Measurements from ENCODE around the gene SPOCK1. TPM values are rescaled to one million over a fixed set of nuclear protein-coding genes. Genes with fewer than 3 reads are reported as not detected.
"Not testable (repeated sequence)": the region's sequence is repeated elsewhere in the genome, so short reads cannot be mapped to it uniquely, and the experiment has no call there.

The SPOCK1 gene
- polyA plus RNA-seq, 1 experiment: 304 TPM

DNA sequence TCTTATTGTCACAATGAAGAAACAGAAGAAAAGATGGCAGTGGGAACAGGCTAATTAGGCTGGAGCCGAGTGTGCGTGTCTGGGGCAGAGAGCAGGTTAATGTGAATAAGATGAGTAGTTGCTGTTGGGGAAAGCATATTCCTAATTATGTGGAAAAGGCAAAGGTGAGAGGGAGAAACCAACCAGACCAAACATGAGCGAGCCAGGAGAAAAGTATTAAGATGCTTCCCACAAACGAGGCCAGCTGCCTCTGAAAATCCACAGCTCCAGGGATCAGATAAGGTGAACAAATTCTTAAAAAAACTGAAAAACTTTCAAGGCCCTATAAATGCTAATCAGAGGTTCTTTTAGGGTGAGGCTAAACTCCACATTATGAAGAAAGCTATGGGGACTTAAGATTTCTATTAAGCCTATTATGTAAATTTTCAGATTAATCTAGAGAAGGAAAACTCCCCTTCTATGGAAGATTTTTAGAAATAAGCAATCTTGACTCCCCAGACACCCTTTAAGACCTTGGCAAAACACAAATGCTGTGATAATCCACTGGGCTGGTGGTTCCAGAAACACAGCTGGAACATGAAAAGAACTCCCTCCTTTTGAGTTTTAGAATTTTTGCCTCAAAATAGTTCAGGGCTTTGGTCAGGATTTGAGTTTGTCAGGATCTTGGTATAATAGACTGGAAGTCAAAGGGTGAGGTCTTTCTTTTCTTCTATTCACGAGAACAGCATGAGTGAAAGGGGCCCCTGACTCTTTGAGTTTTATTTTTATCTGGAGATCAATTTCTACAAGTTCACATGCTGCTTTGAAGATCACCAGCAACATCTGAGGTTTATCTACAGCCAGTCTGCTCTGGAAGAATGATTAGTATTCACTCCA is 238.1 kb downstream of the SPOCK1 start:
- H3K27me3 ChIP-seq (ENCODE audit: control insufficient read depth, insufficient read depth, low read length): peaks cover 2% of the 10 kb centered on the region; the same call in 1 of the 2 replicates
- POLR2A ChIA-PET: no interaction called here

DNA sequence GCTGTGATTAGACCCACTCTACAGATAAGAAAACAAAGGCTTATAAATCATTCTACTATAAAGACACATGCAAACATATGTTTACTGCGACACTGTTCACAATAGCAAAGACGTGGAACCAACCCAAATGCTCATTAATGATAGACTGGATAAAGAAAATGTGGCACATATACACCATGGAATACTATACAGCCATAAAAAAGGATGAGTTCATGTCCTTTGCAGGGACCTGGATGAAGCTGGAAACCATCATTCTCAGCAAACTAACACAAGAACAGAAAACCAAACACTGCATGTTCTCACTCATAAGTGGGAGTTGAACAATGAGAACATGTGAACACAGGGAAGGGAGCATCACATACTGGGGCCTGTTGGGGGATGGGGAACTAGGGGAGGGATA is 240.0 kb downstream of the SPOCK1 start:
- H3K4me3 ChIP-seq (ENCODE audit: low read depth, low read length); DNase-seq (ENCODE audit: low read depth); POLR2A ChIA-PET; CTCF ChIA-PET; H3K27me3 ChIP-seq (ENCODE audit: control insufficient read depth, insufficient read depth, low read length); H3K36me3 ChIP-seq (ENCODE audit: control insufficient read depth, insufficient read depth, low read length): not testable (repeated sequence)

More for the DNA sequence above, 238.1 kb downstream of the SPOCK1 start:
- no peak for DNase-seq (ENCODE audit: low read depth)
- CTCF ChIA-PET: no interaction called here
- no peaks in the 10 kb centered on the region for H3K36me3 ChIP-seq (ENCODE audit: control insufficient read depth, insufficient read depth, low read length)
- no peak overlapping the region for H3K4me3 ChIP-seq (ENCODE audit: low read depth, low read length)
- TF ChIP-seq, protein P1, sequence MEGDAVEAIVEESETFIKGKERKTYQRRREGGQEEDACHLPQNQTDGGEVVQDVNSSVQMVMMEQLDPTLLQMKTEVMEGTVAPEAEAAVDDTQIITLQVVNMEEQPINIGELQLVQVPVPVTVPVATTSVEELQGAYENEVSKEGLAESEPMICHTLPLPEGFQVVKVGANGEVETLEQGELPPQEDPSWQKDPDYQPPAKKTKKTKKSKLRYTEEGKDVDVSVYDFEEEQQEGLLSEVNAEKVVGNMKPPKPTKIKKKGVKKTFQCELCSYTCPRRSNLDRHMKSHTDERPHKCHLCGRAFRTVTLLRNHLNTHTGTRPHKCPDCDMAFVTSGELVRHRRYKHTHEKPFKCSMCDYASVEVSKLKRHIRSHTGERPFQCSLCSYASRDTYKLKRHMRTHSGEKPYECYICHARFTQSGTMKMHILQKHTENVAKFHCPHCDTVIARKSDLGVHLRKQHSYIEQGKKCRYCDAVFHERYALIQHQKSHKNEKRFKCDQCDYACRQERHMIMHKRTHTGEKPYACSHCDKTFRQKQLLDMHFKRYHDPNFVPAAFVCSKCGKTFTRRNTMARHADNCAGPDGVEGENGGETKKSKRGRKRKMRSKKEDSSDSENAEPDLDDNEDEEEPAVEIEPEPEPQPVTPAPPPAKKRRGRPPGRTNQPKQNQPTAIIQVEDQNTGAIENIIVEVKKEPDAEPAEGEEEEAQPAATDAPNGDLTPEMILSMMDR (IDR thresholded peaks at IDR 0.05; ENCODE audit: insufficient read depth, low read depth, low read length): no peak

DNA sequence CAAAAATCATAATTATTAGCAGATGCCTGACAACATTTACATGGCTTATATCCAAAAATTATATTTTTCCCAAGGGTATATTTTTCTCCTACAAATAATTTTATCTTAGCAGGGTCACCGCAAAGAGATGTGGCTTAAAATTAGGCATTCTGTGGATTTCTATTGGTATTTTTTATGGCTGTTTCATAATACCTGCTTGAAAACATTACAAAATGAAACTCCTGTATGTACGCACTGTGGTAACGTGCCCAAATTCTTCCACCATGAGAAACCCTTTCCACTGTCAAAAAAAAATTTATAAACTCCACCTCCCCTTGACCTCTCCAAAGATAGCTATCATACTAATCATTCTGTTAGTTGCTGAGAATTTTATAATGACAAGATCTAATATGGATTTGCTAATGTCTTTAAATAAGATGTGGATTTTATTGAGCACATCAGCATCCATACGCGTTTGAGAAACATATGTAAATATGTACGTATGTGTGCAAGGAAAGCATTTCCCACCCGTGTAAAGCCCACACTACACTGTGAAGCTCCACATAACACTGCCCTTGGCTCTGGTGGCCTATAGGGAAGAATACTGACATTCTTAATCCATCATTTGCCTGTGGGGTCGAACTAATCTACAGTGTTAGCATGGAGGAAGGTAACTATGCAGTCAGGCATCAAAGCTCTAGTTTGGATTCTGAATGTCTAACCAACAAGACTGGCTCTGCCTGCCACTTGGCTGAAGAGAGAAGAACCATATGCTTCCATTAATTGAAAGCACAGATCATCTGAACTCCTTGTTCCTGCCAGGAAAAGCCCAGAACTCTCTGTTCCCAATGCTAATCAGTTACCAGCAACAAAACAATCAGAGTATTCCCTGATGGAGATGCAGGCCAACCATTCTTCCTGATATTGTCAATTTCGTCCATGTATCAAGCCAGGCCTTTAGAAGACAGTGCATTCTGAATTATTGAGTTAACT is 244.7 kb downstream of the SPOCK1 start:
- peak; percentile 83 for DNase-seq (ENCODE audit: low read depth)
- ChIA-PET POLR2A (interaction anchor here (0.7 kb wide), 1 partner anchor 12 kb away, joined by 3 read pairs; no protein-coding TSS in a partner anchor), CTCF (interaction anchor here (1.0 kb wide), 1 partner anchor 444 kb away, joined by 3 read pairs; no protein-coding TSS in a partner anchor)
- TF ChIP-seq, protein P1 (IDR thresholded peaks at IDR 0.05; ENCODE audit: insufficient read depth, low read depth, low read length): no peak
- Histone ChIP-seq H3K4me3 (ENCODE audit: low read depth, low read length) (no peak overlapping the region), H3K27me3 (ENCODE audit: control insufficient read depth, insufficient read depth, low read length) (no peaks in the 10 kb centered on the region), H3K36me3 (ENCODE audit: control insufficient read depth, insufficient read depth, low read length) (no peaks in the 10 kb centered on the region)

DNA sequence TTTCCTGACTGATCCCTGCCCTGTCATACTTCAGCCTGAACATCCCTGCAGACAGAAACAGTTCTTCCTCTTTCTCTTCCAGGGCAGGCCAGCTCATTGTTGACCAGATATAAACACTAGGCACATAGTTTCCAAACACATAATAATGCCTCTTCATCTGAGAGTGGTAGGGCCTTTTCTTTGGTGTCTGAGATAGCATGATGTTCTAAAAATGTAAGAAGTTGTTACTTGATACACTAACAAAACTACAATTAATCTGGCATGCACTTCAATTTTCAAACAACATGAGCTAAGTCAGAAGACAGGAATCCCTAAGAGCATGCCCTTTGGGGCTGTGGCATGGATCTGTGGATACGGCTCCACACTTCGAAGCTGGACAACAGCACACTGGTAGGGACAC is 246.6 kb downstream of the SPOCK1 start:
- DNase-seq (ENCODE audit: low read depth): peak; percentile 39
- Histone ChIP-seq H3K4me3 (ENCODE audit: low read depth, low read length) (no peak overlapping the region), H3K27me3 (ENCODE audit: control insufficient read depth, insufficient read depth, low read length) (no peaks in the 10 kb centered on the region), H3K36me3 (ENCODE audit: control insufficient read depth, insufficient read depth, low read length) (no peaks in the 10 kb centered on the region)
- CTCF ChIA-PET: interaction anchor here (0.9 to 1.5 kb wide), 3 partner anchors 12 to 178 kb away, joined by 3 to 4 read pairs (median 3); no protein-coding TSS in a partner anchor
- TF ChIP-seq, protein P1 (IDR thresholded peaks at IDR 0.05; ENCODE audit: insufficient read depth, low read depth, low read length): no peak
- POLR2A ChIA-PET: interaction anchor here (0.7 kb wide), 2 partner anchors 11 to 109 kb away, joined by 3 read pairs; no protein-coding TSS in a partner anchor

DNA sequence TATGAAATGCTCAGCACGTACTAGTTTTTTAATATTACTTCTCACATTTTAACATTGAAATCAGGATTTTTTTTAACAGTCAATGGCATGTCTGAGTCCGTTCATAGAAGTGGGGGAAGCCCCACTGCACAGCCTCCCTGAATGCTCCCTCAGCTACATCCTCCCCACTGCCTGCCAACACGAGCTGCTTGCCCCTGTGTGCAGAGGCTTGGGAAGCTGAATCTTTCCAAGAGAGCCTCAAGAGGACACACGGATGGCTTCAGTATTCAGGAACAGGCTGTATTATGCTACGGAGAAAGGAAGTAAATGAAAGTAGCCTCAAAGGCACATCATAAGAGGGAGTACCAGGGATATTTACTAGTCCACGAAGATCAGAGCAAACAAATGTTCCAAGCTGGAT is 248.7 kb downstream of the SPOCK1 start:
- TF ChIP-seq, protein P1 (IDR thresholded peaks at IDR 0.05; ENCODE audit: insufficient read depth, low read depth, low read length): no peak
- DNase-seq (ENCODE audit: low read depth): no peak
- Histone ChIP-seq H3K4me3 (ENCODE audit: low read depth, low read length) (no peak overlapping the region), H3K27me3 (ENCODE audit: control insufficient read depth, insufficient read depth, low read length) (no peaks in the 10 kb centered on the region), H3K36me3 (ENCODE audit: control insufficient read depth, insufficient read depth, low read length) (no peaks in the 10 kb centered on the region)
- POLR2A ChIA-PET: no interaction called here
- CTCF ChIA-PET: interaction anchor here (1.5 to 1.7 kb wide), 2 partner anchors 12 to 448 kb away, joined by 3 read pairs; no protein-coding TSS in a partner anchor
